ENCODE measurements around the gene CTDSP2.

DNA sequence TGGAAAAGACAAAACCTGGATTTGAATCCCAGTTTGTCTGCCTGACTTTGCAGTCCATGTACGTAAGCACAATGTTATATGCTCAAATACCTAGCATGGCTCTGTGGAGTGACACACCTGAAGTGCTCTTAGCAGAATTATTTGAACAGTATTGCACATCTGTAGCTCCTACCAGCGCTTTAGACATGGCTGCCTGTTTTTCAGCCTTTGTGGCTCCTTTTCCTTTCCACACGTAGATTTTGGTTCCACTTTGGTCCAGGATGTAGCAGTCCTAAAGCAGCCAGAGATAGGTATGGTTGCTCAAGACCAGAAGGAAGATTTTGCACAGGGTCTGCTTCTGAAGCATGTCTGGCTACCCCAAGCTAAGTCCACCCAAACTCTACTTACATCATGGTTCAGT lies 37.1 kb downstream of the CTDSP2 start:
- no peak for TF ChIP-seq EZH2 (IDR thresholded peaks at IDR 0.05; ENCODE audit: insufficient read depth, poor library complexity, severe bottlenecking)
- no peak for TF ChIP-seq EZH2phosphoT487 (IDR thresholded peaks at IDR 0.05; ENCODE audit: insufficient read depth, low read depth)

Data from GM23248 (cell line).